H9 (cell line): ENCODE data around the gene USP6. TPM values are rescaled to one million over a fixed set of nuclear protein-coding genes. Genes with fewer than 3 reads are reported as not detected.
"Not testable (repeated sequence)": the region's sequence is repeated elsewhere in the genome, so short reads cannot be mapped to it uniquely, and the experiment has no call there.

Source experiments
- DNase-seq: peaks from one replicate; pipeline ENCODE4 v3.0.0-alpha.2; 2017
- H2AFZ ChIP-seq: one replicate; pipeline ENCODE4 v1.6.1; 2013; ENCODE audit warnings: mild to moderate bottlenecking, low read length, control low read depth, moderate library complexity
- H2AK5ac ChIP-seq: 2 replicates; pipeline ENCODE4 v1.6.1; 2013; ENCODE audit warnings: low read length, control low read depth, mixed read lengths; ENCODE audit not compliant: insufficient read length
- H2BK120ac ChIP-seq: one replicate; pipeline ENCODE4 v1.6.1; 2013; ENCODE audit warnings: low read depth, mild to moderate bottlenecking, low read length, control low read depth, inconsistent platforms; ENCODE audit not compliant: poor library complexity, severe bottlenecking
- H2BK12ac ChIP-seq: 2 replicates; pipeline ENCODE4 v1.6.1; 2013; ENCODE audit warnings: low read length, control low read depth, mixed read lengths, low read depth; ENCODE audit not compliant: insufficient read length
- H2BK15ac ChIP-seq: 2 replicates; pipeline ENCODE4 v1.6.1; 2013; ENCODE audit warnings: low read depth, low read length, control low read depth
- H2BK20ac ChIP-seq: one replicate; pipeline ENCODE4 v1.6.1; 2013; ENCODE audit warnings: low read depth, mild to moderate bottlenecking, low read length, control low read depth, inconsistent platforms; ENCODE audit not compliant: poor library complexity, severe bottlenecking
- H2BK5ac ChIP-seq: 2 replicates; pipeline ENCODE4 v1.6.1; 2013; ENCODE audit warnings: low read length, control low read depth, mixed read lengths; ENCODE audit not compliant: insufficient read length
- H3K14ac ChIP-seq: 2 replicates; pipeline ENCODE4 v1.6.1; 2013; ENCODE audit warnings: low read length, control low read depth; ENCODE audit not compliant: insufficient read depth
- H3K18ac ChIP-seq: 2 replicates; pipeline ENCODE4 v1.6.1; 2013; ENCODE audit warnings: low read depth, mild to moderate bottlenecking, mixed read lengths, low read length, control low read depth; ENCODE audit not compliant: insufficient read length
- H3K23ac ChIP-seq: 2 replicates; pipeline ENCODE4 v1.6.1; 2013; ENCODE audit warnings: low read length, control low read depth, mixed read lengths, low read depth; ENCODE audit not compliant: insufficient read length
- H3K23me2 ChIP-seq: 2 replicates; pipeline ENCODE4 v1.6.1; 2013; ENCODE audit warnings: low read depth, mild to moderate bottlenecking, mixed read lengths, low read length, control low read depth; ENCODE audit not compliant: insufficient read length, poor library complexity, severe bottlenecking
- H3K27ac ChIP-seq: 2 replicates; pipeline ENCODE4 v1.5.1; 2013; ENCODE audit warnings: low read length, control low read depth, mixed read lengths, low read depth; ENCODE audit not compliant: insufficient read length
- H3K27me3 ChIP-seq: 2 replicates; pipeline ENCODE4 v1.6.1; 2013; ENCODE audit warnings: low read length, control low read depth, inconsistent platforms; ENCODE audit not compliant: insufficient read depth
- H3K4ac ChIP-seq: 2 replicates; pipeline ENCODE4 v1.6.1; 2013; ENCODE audit warnings: low read depth, mild to moderate bottlenecking, control low read depth, inconsistent platforms, low read length, moderate library complexity
- H3K4me1 ChIP-seq: 2 replicates; pipeline ENCODE4 v1.6.1; 2013; ENCODE audit warnings: low read length, control low read depth, inconsistent platforms; ENCODE audit not compliant: insufficient read depth
- H3K4me2 ChIP-seq: 2 replicates; pipeline ENCODE4 v1.6.1; 2013; ENCODE audit warnings: low read length, control low read depth, mixed read lengths; ENCODE audit not compliant: insufficient read length, insufficient read depth
- H3K56ac ChIP-seq: 2 replicates; pipeline ENCODE4 v1.6.1; 2013; ENCODE audit warnings: low read depth, mild to moderate bottlenecking, mixed read lengths, low read length, control low read depth; ENCODE audit not compliant: insufficient read length
- H3K79me1 ChIP-seq: 2 replicates; pipeline ENCODE4 v1.6.1; 2013; ENCODE audit warnings: low read depth, mild to moderate bottlenecking, moderate library complexity, low read length, control low read depth, inconsistent platforms; ENCODE audit not compliant: insufficient read depth, poor library complexity, severe bottlenecking
- H3K79me2 ChIP-seq: 2 replicates; pipeline ENCODE4 v1.6.1; 2013; ENCODE audit warnings: low read length, control low read depth, inconsistent platforms; ENCODE audit not compliant: insufficient read depth
- H3K9ac ChIP-seq: 2 replicates; pipeline ENCODE4 v1.6.1; 2013; ENCODE audit warnings: low read length, control low read depth, mixed read lengths; ENCODE audit not compliant: insufficient read length; ENCODE audit errors: extremely low read depth
- H3K9me3 ChIP-seq: one replicate; pipeline ENCODE4 v1.6.1; 2013; ENCODE audit warnings: low read depth, low read length, inconsistent platforms; ENCODE audit not compliant: control insufficient read depth
- H3T11ph ChIP-seq: one replicate; pipeline ENCODE4 v1.6.1; 2013; ENCODE audit warnings: mild to moderate bottlenecking, low read length, control low read depth, inconsistent platforms
- H4K20me1 ChIP-seq: one replicate; pipeline ENCODE4 v1.6.1; 2013; ENCODE audit not compliant: control insufficient read depth, insufficient read length, insufficient read depth
- H4K5ac ChIP-seq: 2 replicates; pipeline ENCODE4 v1.6.1; 2013; ENCODE audit warnings: low read depth, mild to moderate bottlenecking, mixed read lengths, low read length, control low read depth; ENCODE audit not compliant: insufficient read length
- H4K8ac ChIP-seq: replicated peaks from 2 replicates; pipeline ENCODE4 v1.6.1; 2013; ENCODE audit warnings: low read length, control low read depth, mixed read lengths, low read depth; ENCODE audit not compliant: insufficient read length
- H4K91ac ChIP-seq: 2 replicates; pipeline ENCODE4 v1.6.1; 2013; ENCODE audit warnings: low read depth, mild to moderate bottlenecking, moderate library complexity, mixed read lengths, low read length, control low read depth; ENCODE audit not compliant: insufficient read length
- H3K27ac Mint-ChIP-seq, 3 experiments: 2 replicates in 2 of 3; 3 replicates in 1 of 3; pipeline ENCODE4 v1.8.0; 2020 to 2021; ENCODE audit warnings: mixed read lengths in 3 of 3, mild to moderate bottlenecking in 1 of 3, moderate library complexity in 1 of 3
- H3K27me3 Mint-ChIP-seq: 2 replicates; pipeline ENCODE4 v1.8.0; 2021; ENCODE audit warnings: low read depth, mild to moderate bottlenecking, moderate library complexity, mixed read lengths
- H3K36me3 Mint-ChIP-seq, 3 experiments: 2 replicates in 2 of 3; 3 replicates in 1 of 3; pipeline ENCODE4 v1.8.0; 2020 to 2021; ENCODE audit warnings: low read depth in 3 of 3, mixed read lengths in 3 of 3; ENCODE audit not compliant: insufficient read depth in 1 of 3
- H3K4me1 Mint-ChIP-seq, 2 experiments: 2 replicates each; pipeline ENCODE4 v1.8.0; 2020; ENCODE audit warnings: mixed read lengths in 2 of 2
- H3K4me3 Mint-ChIP-seq, 2 experiments: 2 replicates in 1 of 2; 3 replicates in 1 of 2; pipeline ENCODE4 v1.8.0; 2020 to 2021; ENCODE audit warnings: mild to moderate bottlenecking in 2 of 2, mixed read lengths in 2 of 2, moderate library complexity in 1 of 2
- H3K9me3 Mint-ChIP-seq, 2 experiments: 2 replicates in 1 of 2; 3 replicates in 1 of 2; pipeline ENCODE4 v1.8.0; 2020; ENCODE audit warnings: mild to moderate bottlenecking in 2 of 2, mixed read lengths in 2 of 2, moderate library complexity in 1 of 2
- CTCF ChIP-seq: fragments of 200-600 bp; sonication (generic); conservative IDR thresholded peaks from 3 replicates; pipeline ENCODE4 v1.8.0; 2021; ENCODE audit warnings: antibody characterized with exemption, mild to moderate bottlenecking
- WGBS: extraction: QIAGEN DNeasy Blood & Tissue Kit; methylation state at CpG from one replicate; pipeline ENCODE4 v1.1.7; 2013; ENCODE audit warnings: missing lambda C conversion rate, low lambda C conversion rate, mixed read lengths; ENCODE audit not compliant: insufficient read length; ENCODE audit errors: extremely low coverage; 5-methylcytosine and 5-hydroxymethylcytosine counted together
- total RNA-seq: library from RNA; stranded (reverse); gene quantifications from 2 replicates; pipeline ENCODE4 v1.2.1, GENCODE V29; 2021

Gene USP6
- total RNA-seq, 1 experiment from 2014 or later = 0.17 TPM

- Mint-ChIP-seq H3K27me3 (peaks cover 13% of the 10 kb centered on the region), H3K27ac (no peak overlapping the region), H3K9me3 (no peaks in the 10 kb centered on the region), H3K36me3 (no peaks in the 10 kb centered on the region), H3K4me1 (peaks cover 2 to 5% of the 10 kb centered on the region in 2 experiments; a peak in 3 of 4 replicates), H3K4me3 (no peak overlapping the region)
- no peak overlapping the region for H3K27ac ChIP-seq
- no peak overlapping the region for H3K4me2 ChIP-seq
- H3K9me3 ChIP-seq = no peaks in the 10 kb centered on the region
- H4K8ac ChIP-seq = no peak overlapping the region
- no peak overlapping the region for H2BK5ac ChIP-seq
- no peak overlapping the region for H2AK5ac ChIP-seq
- no peak for TF ChIP-seq CTCF
- no peaks in the 10 kb centered on the region for H3K79me2 ChIP-seq
- H2AFZ ChIP-seq = no peak overlapping the region
- WGBS = no CpG with 5 or more reads among the region's 6 CpGs
- H3K56ac ChIP-seq = no peak overlapping the region
- H3T11ph ChIP-seq = no peak overlapping the region
- no peak overlapping the region for H2BK20ac ChIP-seq
- no peak overlapping the region for H2BK15ac ChIP-seq
- no peaks in the 10 kb centered on the region for H3K4me1 ChIP-seq
- no peaks in the 10 kb centered on the region for H3K27me3 ChIP-seq
- no peak overlapping the region for H4K5ac ChIP-seq
- H3K23me2 ChIP-seq = no peaks in the 10 kb centered on the region
- H4K91ac ChIP-seq = no peak overlapping the region
- DNase-seq = no peak
- no peaks in the 10 kb centered on the region for H4K20me1 ChIP-seq
- H2BK120ac ChIP-seq = no peak overlapping the region
- no peak overlapping the region for H3K9ac ChIP-seq
- H3K23ac ChIP-seq = no peak overlapping the region
- H3K79me1 ChIP-seq = no peaks in the 10 kb centered on the region
- H2BK12ac ChIP-seq = no peak overlapping the region
- no peak overlapping the region for H3K14ac ChIP-seq
- no peak overlapping the region for H3K18ac ChIP-seq
- H3K4ac ChIP-seq = no peak overlapping the region
These were observed 48.6 kb downstream of the USP6 start for GRCh38 chr17:5164436-5164835.

GRCh38 chr17:5165791-5166564 is 50.1 kb downstream of the USP6 start:
- not testable (repeated sequence) for H3K4me1 Mint-ChIP-seq, H2BK20ac ChIP-seq, H3K9ac ChIP-seq, H2AK5ac ChIP-seq, H3K23ac ChIP-seq, H2BK5ac ChIP-seq, H3K4me1 ChIP-seq, H3K36me3 Mint-ChIP-seq, H2BK120ac ChIP-seq, H3K79me2 ChIP-seq, H2AFZ ChIP-seq, H3K18ac ChIP-seq, H3K27ac ChIP-seq, H3K56ac ChIP-seq, H3K27ac Mint-ChIP-seq, H3K4me3 Mint-ChIP-seq, H3K23me2 ChIP-seq, H3K14ac ChIP-seq, H3K4ac ChIP-seq, H2BK12ac ChIP-seq, H2BK15ac ChIP-seq, H3K4me2 ChIP-seq, H4K91ac ChIP-seq, H3K79me1 ChIP-seq, H3K27me3 ChIP-seq, H3K9me3 ChIP-seq, H3K27me3 Mint-ChIP-seq, H4K8ac ChIP-seq, H4K5ac ChIP-seq, H3K9me3 Mint-ChIP-seq, H3T11ph ChIP-seq, DNase-seq, H4K20me1 ChIP-seq
- no CpG with 5 or more reads among the region's 7 CpGs for WGBS
